ENCODE results near the gene KAZN. TPM values are rescaled to one million over a fixed set of nuclear protein-coding genes. Genes with fewer than 3 reads are reported as not detected.

Gene KAZN
- total and polyA plus RNA-seq, 2 of the 8 experiments (the other 6 are each of a cell fraction or from before 2014, with no cell fraction given) = 3.7 to 11.8 TPM

- Histone ChIP-seq H3K36me3 (ENCODE audit: control insufficient read depth in 2 of 4, insufficient read depth in 4 of 4, low read length in 3 of 4) (no peaks in the 10 kb centered on the region), H2BK15ac (ENCODE audit: low read length) (0 out of 2 replicates have a peak overlapping the region, but pooled peaks have one; percentile 67), H2AK5ac (ENCODE audit: low read depth, low read length) (no peak overlapping the region), H2BK5ac (ENCODE audit: low read depth, low read length) (no peak overlapping the region), H3K79me2 (ENCODE audit: control insufficient read depth in 1 of 2, insufficient read depth in 2 of 2, low read length in 2 of 2) (no peaks in the 10 kb centered on the region), H3K4me1 (replicated peaks in 1 of 4; ENCODE audit: control insufficient read depth in 3 of 4, insufficient read depth in 4 of 4, low read length in 3 of 4) (no peaks in the 10 kb centered on the region), H2BK120ac (replicated peaks; ENCODE audit: low read depth, low read length) (no peak overlapping the region), H3K4me3 (ENCODE audit: extremely low read depth in 1 of 4, insufficient read depth in 2 of 4, low read depth in 3 of 4, low read length in 4 of 4) (no peak overlapping the region), H4K8ac (ENCODE audit: extremely low read depth, insufficient read depth, low read length) (no peak overlapping the region), H3K9ac (replicated peaks in 1 of 4; ENCODE audit: extremely low read depth in 1 of 4, low read depth in 3 of 4, low read length in 3 of 4) (no peak overlapping the region), H3K79me1 (ENCODE audit: low read depth, low read length) (no peaks in the 10 kb centered on the region), H3K27ac (ENCODE audit: low read depth, low read length) (no peak overlapping the region), H3K27me3 (replicated peaks in 1 of 4; ENCODE audit: control insufficient read depth in 3 of 4, extremely low read depth in 1 of 4, insufficient read depth in 3 of 4, low read length in 3 of 4) (no peaks in the 10 kb centered on the region), H3K4ac (replicated peaks; ENCODE audit: insufficient read length, low read depth, low read length) (no peak overlapping the region), H3K4me2 (ENCODE audit: insufficient read depth in 1 of 2, low read depth in 2 of 2, low read length in 2 of 2) (no peak overlapping the region), H4K91ac (replicated peaks; ENCODE audit: insufficient read length, low read length) (no peak overlapping the region), H3K9me3 (ENCODE audit: insufficient read depth in 2 of 2, low read depth in 1 of 2, low read length in 1 of 2) (peaks cover 0 to 3% of the 10 kb centered on the region in 2 experiments; a peak in 1 of 4 replicates), H2AFZ (ENCODE audit: low read length) (no peak overlapping the region), H4K5ac (ENCODE audit: insufficient read length, low read depth, low read length) (no peak overlapping the region), H3K18ac (ENCODE audit: extremely low read depth, low read length) (no peak overlapping the region), H3K23ac (ENCODE audit: insufficient read length) (no peak overlapping the region), H3K56ac (replicated peaks; ENCODE audit: insufficient read length, low read depth, low read length) (no peak overlapping the region), H3K23me2 (ENCODE audit: low read depth, low read length) (no peaks in the 10 kb centered on the region), H3K14ac (ENCODE audit: insufficient read length) (no peak overlapping the region), H2BK20ac (ENCODE audit: low read length) (0 out of 2 replicates have a peak overlapping the region, but pooled peaks have one; percentile 19), H4K20me1 (replicated peaks in 1 of 2; ENCODE audit: control insufficient read depth in 1 of 2, insufficient read depth in 2 of 2, low read length in 2 of 2) (no peaks in the 10 kb centered on the region), H2BK12ac (ENCODE audit: low read depth, low read length) (no peak overlapping the region; the same call in 1 of the 2 replicates)
- DNase-seq (ENCODE audit: low read depth in 1 of 2, low spot score in 2 of 2) (peak; percentile 56 to 94), FAIRE-seq (peak; percentile 85)
- CTCF ChIA-PET (ENCODE audit: partially characterized antibody) = interaction anchor here (0.8 to 4.8 kb wide), 47 partner anchors 8 to 340 kb away, joined by 3 to 49 read pairs (median 4); partner anchors contain the start of gene TMEM51
- WGBS, 2 experiments (ENCODE audit: extremely low coverage in 1 of 2, insufficient coverage in 1 of 2, insufficient read length in 1 of 2, insufficient replicate concordance in 2 of 2, low coverage in 1 of 2, low lambda C conversion rate in 2 of 2, missing lambda C conversion rate in 1 of 2) = 47% methylated on average over 18 of the region's 18 CpGs; no CpG with 5 or more reads in 1 of the 2 experiments
- POLR2A ChIA-PET (ENCODE audit: partially characterized antibody) = interaction anchor here (0.6 to 1.3 kb wide), 3 partner anchors 25 to 143 kb away, joined by 3 to 4 read pairs (median 4); partner anchors contain the start of gene TMEM51
- TF ChIP-seq MAFK (IDR thresholded peaks at IDR 0.05; ENCODE audit: low read depth, low read length) (no peak), RBBP5 (IDR thresholded peaks at IDR 0.05; ENCODE audit: borderline replicate concordance, low read depth, low read length) (no peak), SP2 (IDR thresholded peaks at IDR 0.05; ENCODE audit: low read length) (no peak), RAD21 (IDR thresholded peaks at IDR 0.05 in 1 of 2, conservative IDR thresholded peaks at IDR 0.05 in 1 of 2; ENCODE audit: low read depth in 2 of 2, low read length in 2 of 2) (peak; percentile 91 to 92), EZH2 (IDR thresholded peaks at IDR 0.05; ENCODE audit: low read depth, low read length, severe bottlenecking) (no peak), TBP (IDR thresholded peaks at IDR 0.05; ENCODE audit: low read depth, low read length) (no peak), JUND (IDR thresholded peaks at IDR 0.05; ENCODE audit: low read length) (no peak), POLR2AphosphoS5 (IDR thresholded peaks at IDR 0.05; ENCODE audit: low read depth, low read length) (no peak), KDM5A (IDR thresholded peaks at IDR 0.05; ENCODE audit: low read length) (no peak), TCF12 (IDR thresholded peaks at IDR 0.05; ENCODE audit: low read depth, low read length) (no peak), NRF1 (IDR thresholded peaks at IDR 0.05; ENCODE audit: low read depth, low read length) (no peak)
- TF ChIP-seq, protein P1, sequence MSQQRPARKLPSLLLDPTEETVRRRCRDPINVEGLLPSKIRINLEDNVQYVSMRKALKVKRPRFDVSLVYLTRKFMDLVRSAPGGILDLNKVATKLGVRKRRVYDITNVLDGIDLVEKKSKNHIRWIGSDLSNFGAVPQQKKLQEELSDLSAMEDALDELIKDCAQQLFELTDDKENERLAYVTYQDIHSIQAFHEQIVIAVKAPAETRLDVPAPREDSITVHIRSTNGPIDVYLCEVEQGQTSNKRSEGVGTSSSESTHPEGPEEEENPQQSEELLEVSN (IDR thresholded peaks at IDR 0.05) = peak; percentile 64
Measured at GRCh38 chr1:15128520-15129313, 530.2 kb downstream of the KAZN start.
